ENCODE data around the gene TMEM95. TPM values are rescaled to one million over a fixed set of nuclear protein-coding genes. Genes with fewer than 3 reads are reported as not detected.
"Not testable (repeated sequence)": the region's sequence is repeated elsewhere in the genome, so short reads cannot be mapped to it uniquely, and the experiment has no call there.

TMEM95 gene
- total and polyA plus RNA-seq, 3 donors from 2014 or later = 2.8 to 9.9 (median 6.6) TPM

GRCh38 chr17:7357381-7357780 is 2.4 kb downstream of the TMEM95 start:
- no peaks in the 10 kb centered on the region for H3K9me3 ChIP-seq
- H3K27ac ChIP-seq = no peak overlapping the region
- intact Hi-C loops (cut with DNase I; ENCODE audit: low total_unique reads) = loop anchor here (10.0 kb wide), 1 partner anchor 207 kb away; the partner anchor contains the start of gene SENP3
- 82 to 86% methylated on average over 2 of the region's 2 CpGs for WGBS, 2 donors
- H3K27me3 ChIP-seq = no peaks in the 10 kb centered on the region
- H3K4me3 ChIP-seq = no peak overlapping the region
- H3K4me1 ChIP-seq = peaks cover 13% of the 10 kb centered on the region
- DNase-seq = no peak
- TF ChIP-seq CTCF (IDR thresholded peaks at IDR 0.05) (no peak), POLR2A (IDR thresholded peaks at IDR 0.05) (no peak)
- no peaks in the 10 kb centered on the region for H3K36me3 ChIP-seq (ENCODE audit: low read depth, missing control alignments)

DNA sequence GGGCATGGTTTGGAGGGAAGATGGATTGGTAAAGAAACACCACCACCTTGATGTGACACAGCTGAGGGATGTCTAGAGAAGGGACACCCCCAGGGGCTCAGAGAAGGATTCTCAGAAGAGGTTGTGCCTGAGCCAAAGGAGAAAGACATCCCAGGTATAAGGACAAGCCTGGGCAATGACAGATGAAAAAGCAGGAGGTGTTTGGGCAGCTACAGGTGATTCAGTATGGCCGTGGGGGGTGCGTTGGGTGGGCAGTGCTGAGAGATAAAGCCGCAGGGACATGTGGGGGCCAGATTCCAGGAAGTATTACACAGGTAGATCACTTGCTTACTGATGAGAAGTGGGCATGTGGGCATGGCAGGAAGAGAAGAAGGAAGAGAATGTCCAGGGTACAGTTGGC is 7.0 kb downstream of the TMEM95 start:
- Histone ChIP-seq H3K4me1 (no peaks in the 10 kb centered on the region), H3K4me3 (no peak overlapping the region), H3K27me3 (no peaks in the 10 kb centered on the region), H3K9me3 (no peaks in the 10 kb centered on the region), H3K36me3 (ENCODE audit: low read depth, missing control alignments) (no peaks in the 10 kb centered on the region), H3K27ac (no peak overlapping the region)
- 82 to 92% methylated on average over 3 of the region's 3 CpGs for WGBS, 2 donors
- intact Hi-C loops (cut with DNase I; ENCODE audit: low total_unique reads) = no loop called here
- DNase-seq = no peak
- no peak for TF ChIP-seq POLR2A (IDR thresholded peaks at IDR 0.05)
- TF ChIP-seq CTCF (IDR thresholded peaks at IDR 0.05) = no peak

DNA sequence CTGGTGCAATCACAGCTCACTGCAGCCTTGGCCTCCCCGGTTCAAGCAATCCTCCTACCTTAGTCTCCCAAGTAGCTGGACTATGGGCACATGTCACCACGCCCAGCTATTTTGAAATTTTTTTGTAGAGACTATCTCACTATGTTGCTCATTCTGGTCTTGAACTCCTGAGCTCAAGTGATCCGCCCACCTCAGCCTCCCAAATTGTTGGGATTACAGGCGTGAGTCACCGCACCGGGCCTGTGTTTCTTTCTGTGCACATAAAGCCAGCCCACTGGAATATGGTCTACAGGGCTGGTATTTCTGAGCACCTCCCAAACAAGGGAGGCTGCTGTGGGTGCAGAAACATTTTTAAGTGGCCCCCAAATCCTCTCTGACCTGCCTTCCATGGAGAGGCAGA is 8.4 kb downstream of the TMEM95 start:
- Histone ChIP-seq H3K27ac (no peak overlapping the region), H3K36me3 (ENCODE audit: low read depth, missing control alignments) (no peaks in the 10 kb centered on the region), H3K4me1 (no peaks in the 10 kb centered on the region), H3K9me3 (no peaks in the 10 kb centered on the region), H3K27me3 (no peaks in the 10 kb centered on the region), H3K4me3 (no peak overlapping the region)
- no peak for TF ChIP-seq POLR2A (IDR thresholded peaks at IDR 0.05)
- TF ChIP-seq CTCF (IDR thresholded peaks at IDR 0.05) = no peak
- no peak for DNase-seq
- 89 to 94% methylated on average over 6 of the region's 6 CpGs for WGBS, 2 donors
- intact Hi-C loops (cut with DNase I; ENCODE audit: low total_unique reads) = no loop called here

DNA sequence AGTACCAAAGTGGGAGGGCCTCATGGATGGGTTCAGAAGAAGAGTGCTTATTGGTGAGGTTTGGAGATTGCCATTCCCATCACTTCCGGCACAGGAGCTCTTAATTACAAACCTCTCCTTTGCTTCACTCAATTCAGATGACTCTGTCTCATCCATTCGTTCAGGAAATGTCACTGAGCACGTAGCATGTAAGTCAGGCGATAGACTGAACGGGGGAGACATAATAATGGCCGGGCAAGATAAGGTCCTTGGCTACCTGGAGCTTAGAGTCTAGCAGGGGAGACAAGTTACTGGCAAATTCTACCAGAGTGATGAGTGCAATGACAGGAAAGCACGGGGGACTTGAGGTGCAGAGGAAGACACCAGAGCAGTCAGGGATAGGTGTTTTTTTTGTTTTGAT is 11.0 kb downstream of the TMEM95 start:
- intact Hi-C loops (cut with DNase I; ENCODE audit: low total_unique reads); H3K4me3 ChIP-seq; H3K9me3 ChIP-seq; H3K4me1 ChIP-seq; DNase-seq; H3K36me3 ChIP-seq (ENCODE audit: low read depth, missing control alignments); H3K27ac ChIP-seq; H3K27me3 ChIP-seq: not testable (repeated sequence)
- 85 to 87% methylated on average over 6 of the region's 7 CpGs for WGBS, 2 donors

- intact Hi-C loops (cut with DNase I; ENCODE audit: low total_unique reads) = no loop called here
Observed at GRCh38 chr17:7367083-7367482, 12.1 kb downstream of the TMEM95 start.

More at GRCh38 chr17:7367083-7367482, 12.1 kb downstream of the TMEM95 start:
- Histone ChIP-seq H3K4me3 (no peak overlapping the region), H3K27me3 (no peaks in the 10 kb centered on the region), H3K36me3 (ENCODE audit: low read depth, missing control alignments) (no peaks in the 10 kb centered on the region), H3K9me3 (no peaks in the 10 kb centered on the region), H3K4me1 (no peaks in the 10 kb centered on the region), H3K27ac (no peak overlapping the region)
- TF ChIP-seq POLR2A (IDR thresholded peaks at IDR 0.05) (no peak), CTCF (IDR thresholded peaks at IDR 0.05) (no peak)
- no peak for DNase-seq
- WGBS, 2 donors = 82 to 85% methylated on average over 8 of the region's 8 CpGs
